Nephron progenitor cell (in vitro differentiated cells): Measurements from ENCODE around the gene TNPO3.

ENCODE experiments used
- DNase-seq: peaks from one replicate; pipeline ENCODE4 v3.0.0; 2021
- H3K27ac Mint-ChIP-seq: 2 replicates; pipeline ENCODE4 v1.8.0; 2021; ENCODE audit warnings: mild to moderate bottlenecking, moderate library complexity, mixed read lengths
- H3K27me3 Mint-ChIP-seq: 2 replicates; pipeline ENCODE4 v1.8.0; 2021; ENCODE audit warnings: mild to moderate bottlenecking, low read depth, mixed read lengths; ENCODE audit not compliant: poor library complexity
- H3K36me3 Mint-ChIP-seq: 2 replicates; pipeline ENCODE4 v1.8.0; 2021; ENCODE audit warnings: low read depth, mixed read lengths
- H3K4me1 Mint-ChIP-seq: 2 replicates; pipeline ENCODE4 v1.8.0; 2021; ENCODE audit warnings: mixed read lengths
- H3K4me3 Mint-ChIP-seq: 2 replicates; pipeline ENCODE4 v1.8.0; 2021; ENCODE audit warnings: mild to moderate bottlenecking, moderate library complexity, mixed read lengths
- H3K9me3 Mint-ChIP-seq: 2 replicates; pipeline ENCODE4 v1.8.0; 2021; ENCODE audit warnings: mild to moderate bottlenecking, moderate library complexity, mixed read lengths
- CTCF ChIP-seq: fragments of 200-600 bp; sonication (generic); IDR thresholded peaks from 2 replicates; pipeline ENCODE4 v1.5.0; 2021; ENCODE audit warnings: antibody characterized with exemption

The TNPO3 gene

DNA sequence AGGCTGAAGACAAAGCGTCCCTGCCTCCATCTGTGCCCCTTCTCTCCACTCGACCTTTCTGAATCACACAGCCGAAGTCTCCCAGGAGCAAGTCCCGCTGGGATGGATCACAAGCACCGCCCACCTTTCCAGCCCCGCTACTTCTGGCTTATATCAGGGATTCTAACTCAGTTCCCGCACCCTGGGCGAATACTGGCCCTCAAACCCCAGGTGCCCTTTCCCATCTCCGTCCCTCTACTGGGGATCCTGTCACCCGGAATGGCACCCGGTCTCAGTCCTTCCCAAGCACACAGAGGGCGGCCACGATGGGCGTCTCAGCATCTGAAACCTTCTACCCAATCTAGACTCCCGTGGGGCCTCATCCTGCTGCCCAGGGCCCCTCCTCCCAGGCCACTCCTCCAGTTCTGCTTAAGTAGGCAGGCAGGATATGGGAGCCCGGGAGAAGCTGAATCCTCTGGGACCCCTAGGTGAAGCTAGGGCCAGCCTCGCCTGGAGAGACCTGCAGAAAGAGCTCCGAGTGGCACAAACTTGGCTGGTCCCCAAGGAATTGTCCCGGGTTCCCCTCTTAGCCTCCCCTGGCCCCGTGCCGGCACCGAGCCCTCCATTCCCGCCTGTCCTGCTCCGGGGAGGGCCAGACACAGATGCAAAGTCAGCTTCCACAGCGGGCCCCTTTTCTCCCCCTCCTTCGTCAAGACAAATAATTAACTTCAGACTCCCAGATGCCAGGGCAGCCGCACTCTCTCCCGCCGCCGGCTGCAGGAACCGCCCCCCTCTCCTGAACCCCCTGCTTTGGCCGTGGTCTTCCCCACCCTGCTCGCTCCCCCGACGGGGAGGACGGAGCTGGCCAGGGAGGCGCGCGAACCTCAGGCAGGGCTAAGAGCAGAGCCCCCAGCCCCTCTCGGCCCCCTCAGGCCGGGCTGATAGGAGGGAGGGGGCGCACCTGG, 145.0 kb downstream of the TNPO3 start:
- peak overlapping the region; percentile 85 for H3K4me3 Mint-ChIP-seq
- TF ChIP-seq CTCF = no peak
- peaks cover 16% of the 10 kb centered on the region for H3K36me3 Mint-ChIP-seq
- DNase-seq = peak; percentile 70
- peak overlapping the region; percentile 98 for H3K27ac Mint-ChIP-seq
- no peaks in the 10 kb centered on the region for H3K9me3 Mint-ChIP-seq
- peaks cover 16% of the 10 kb centered on the region for H3K27me3 Mint-ChIP-seq
- H3K4me1 Mint-ChIP-seq = peaks cover 52% of the 10 kb centered on the region

- Mint-ChIP-seq H3K36me3 (peaks cover 22% of the 10 kb centered on the region), H3K4me3 (peak overlapping the region; percentile 85), H3K4me1 (peaks cover 46% of the 10 kb centered on the region), H3K9me3 (no peaks in the 10 kb centered on the region), H3K27me3 (peaks cover 6% of the 10 kb centered on the region), H3K27ac (peak overlapping the region; percentile 98)
- no peak for TF ChIP-seq CTCF
- DNase-seq = no peak
These were observed 145.9 kb downstream of the TNPO3 start for GRCh38 chr7:128908750-128909624.

DNA sequence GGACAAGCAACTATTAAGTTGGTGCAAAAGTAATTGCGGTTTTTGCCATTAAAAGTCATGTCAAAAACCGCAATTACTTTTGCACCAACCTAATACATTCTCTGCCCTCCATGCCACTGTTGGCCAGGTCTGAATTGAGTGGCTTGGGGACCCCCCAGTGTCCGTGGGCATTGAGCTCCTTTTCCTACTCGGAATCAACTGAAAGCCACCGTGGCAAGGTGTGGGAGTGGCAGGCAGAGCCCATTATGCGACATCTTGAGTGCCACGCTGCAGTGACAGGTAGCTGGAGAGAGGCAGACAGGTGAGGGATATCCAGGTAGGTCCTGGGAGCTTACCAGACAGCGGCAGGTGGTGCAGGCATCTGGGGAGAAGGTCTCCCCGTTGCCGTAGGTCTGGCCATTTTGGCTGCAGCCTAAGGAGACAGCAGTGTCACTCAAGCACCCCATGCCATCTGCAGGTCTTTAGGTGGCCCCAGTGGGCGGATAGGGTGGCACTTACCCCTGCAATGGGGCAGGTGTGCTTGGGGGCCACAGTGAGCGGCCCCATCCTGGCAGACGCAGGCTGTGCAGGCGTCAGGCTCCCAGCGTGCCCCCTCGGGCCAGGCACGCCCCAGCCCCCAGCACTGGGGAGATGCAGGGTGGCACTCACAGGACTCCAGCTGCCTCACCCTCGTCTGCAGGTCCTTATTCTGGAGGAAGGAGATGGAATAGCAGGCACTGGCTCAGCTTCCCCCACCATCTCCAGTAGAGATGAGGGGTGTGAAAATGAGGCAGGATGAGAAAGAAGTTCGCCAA, 147.9 kb downstream of the TNPO3 start:
- H3K4me3 Mint-ChIP-seq = no peak overlapping the region
- H3K27ac Mint-ChIP-seq = no peak overlapping the region
- peaks cover under 1% of the 10 kb centered on the region for H3K9me3 Mint-ChIP-seq
- no peak for DNase-seq
- peaks cover 3% of the 10 kb centered on the region for H3K27me3 Mint-ChIP-seq
- no peak for TF ChIP-seq CTCF
- H3K36me3 Mint-ChIP-seq = peaks cover 36% of the 10 kb centered on the region
- peaks cover 39% of the 10 kb centered on the region for H3K4me1 Mint-ChIP-seq

DNA sequence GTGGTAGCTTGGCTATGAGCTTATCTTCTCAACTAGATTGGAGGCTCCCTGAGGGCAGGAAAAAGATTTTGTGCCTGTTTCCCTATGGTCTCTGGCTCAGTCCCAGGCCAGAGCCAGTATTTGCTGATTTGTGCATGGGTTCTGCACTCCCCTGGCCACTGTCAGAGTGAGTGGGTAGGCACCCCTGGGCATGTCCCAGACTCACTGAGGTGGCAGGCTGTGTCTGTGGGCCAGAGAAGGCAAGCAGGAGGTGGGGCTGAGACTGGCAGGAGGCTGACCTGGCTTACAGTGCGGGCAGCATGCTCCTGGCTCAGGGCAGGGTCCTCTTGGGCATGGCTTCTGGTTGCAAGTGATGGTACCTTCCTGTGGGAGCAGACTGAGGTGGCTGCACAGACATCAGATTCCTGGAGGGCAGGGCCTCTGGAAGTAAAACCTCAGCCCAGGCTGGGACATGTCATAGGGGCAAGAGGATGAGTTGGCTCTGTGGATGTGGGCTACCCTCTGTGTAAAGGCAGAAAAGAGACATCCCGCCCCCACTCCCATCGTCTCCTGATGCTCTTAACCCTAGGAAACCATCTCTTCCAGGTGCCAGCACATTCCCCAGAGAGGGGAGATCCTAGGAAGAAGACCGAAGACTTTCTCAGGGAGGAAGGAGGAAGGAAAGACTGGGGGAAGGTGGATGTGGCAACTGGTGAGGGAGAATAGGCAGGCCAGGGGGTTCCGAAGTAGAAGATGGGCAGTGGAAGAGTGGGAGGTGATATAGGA, 148.7 kb downstream of the TNPO3 start:
- H3K4me3 Mint-ChIP-seq = no peak overlapping the region
- H3K4me1 Mint-ChIP-seq = peaks cover 31% of the 10 kb centered on the region
- no peak for DNase-seq
- H3K27me3 Mint-ChIP-seq = peaks cover 3% of the 10 kb centered on the region
- peaks cover 44% of the 10 kb centered on the region for H3K36me3 Mint-ChIP-seq
- no peak for TF ChIP-seq CTCF
- H3K9me3 Mint-ChIP-seq = peaks cover 6% of the 10 kb centered on the region
- H3K27ac Mint-ChIP-seq = no peak overlapping the region
